PC-3 (cell line): Measurements from ENCODE around the gene TMEM238L.

ENCODE experiments used
- CTCF ChIP-seq: fragments of 300-600 bp; sonication (generic); conservative IDR thresholded peaks from 2 replicates; pipeline ENCODE4 v1.5.1; 2017; ENCODE audit warnings: antibody characterized with exemption, low read depth, mild to moderate bottlenecking, low read length
- EZH2 ChIP-seq: fragments of 300-600 bp; sonication (generic); IDR thresholded peaks from one replicate; pipeline ENCODE4 v1.6.1; 2017; ENCODE audit warnings: antibody characterized with exemption, mild to moderate bottlenecking, low read length; ENCODE audit not compliant: unreplicated experiment
- EZH2phosphoT487 ChIP-seq: fragments of 300-600 bp; sonication (generic); IDR thresholded peaks from 2 replicates; pipeline ENCODE4 v1.6.1; 2018; ENCODE audit warnings: mild to moderate bottlenecking, antibody characterized with exemption, low read length, borderline replicate concordance

- TF ChIP-seq CTCF, result no peak
- TF ChIP-seq EZH2, result no peak
- no peak for TF ChIP-seq EZH2phosphoT487
Observed at GRCh38 chr17:10754861-10755591, 48.9 kb downstream of the TMEM238L start.
